MM.1S (cell line): Measurements from ENCODE around the gene SMIM22.

ENCODE experiments used
- DNase-seq: peaks from one replicate; pipeline ENCODE4 v3.0.0-alpha.2; 2015
- H2AFZ ChIP-seq: fragments of 300-600 bp; sonication (generic); 2 replicates; pipeline ENCODE4 v1.6.0; 2016; ENCODE audit warnings: antibody characterized with exemption, low read length
- H3F3A ChIP-seq: fragments of 300-600 bp; sonication (generic); 2 replicates; pipeline ENCODE4 v1.6.1; 2016; ENCODE audit warnings: mild to moderate bottlenecking, antibody characterized with exemption, low read length, moderate library complexity, mixed read lengths; ENCODE audit not compliant: insufficient read depth
- H3K27ac ChIP-seq: fragments of 300-600 bp; sonication (generic); 2 replicates; pipeline ENCODE4 v1.5.1; 2016; ENCODE audit warnings: mild to moderate bottlenecking, low read length
- H3K27me3 ChIP-seq: fragments of 300-600 bp; sonication (generic); replicated peaks from 2 replicates; pipeline ENCODE4 v1.6.0; 2016; ENCODE audit warnings: low read length; ENCODE audit not compliant: insufficient read depth
- H3K36me3 ChIP-seq: fragments of 300-600 bp; sonication (generic); replicated peaks from 2 replicates; pipeline ENCODE4 v1.6.1; 2016; ENCODE audit warnings: mild to moderate bottlenecking, low read length, mixed read lengths; ENCODE audit not compliant: insufficient read depth
- H3K4me1 ChIP-seq: fragments of 300-600 bp; sonication (generic); 2 replicates; pipeline ENCODE4 v1.6.1; 2016; ENCODE audit warnings: low read length, mixed read lengths
- H3K4me2 ChIP-seq: fragments of 300-600 bp; sonication (generic); 2 replicates; pipeline ENCODE4 v1.6.0; 2016; ENCODE audit warnings: low read depth, low read length
- H3K4me3 ChIP-seq: fragments of 300-600 bp; sonication (generic); 2 replicates; pipeline ENCODE4 v1.5.1; 2016; ENCODE audit warnings: low read length, mixed read lengths
- H3K79me2 ChIP-seq: fragments of 300-600 bp; sonication (generic); 2 replicates; pipeline ENCODE4 v1.6.1; 2016; ENCODE audit warnings: mixed run types, low read length, mixed read lengths
- H3K9ac ChIP-seq: fragments of 300-600 bp; sonication (generic); 2 replicates; pipeline ENCODE4 v1.6.1; 2016; ENCODE audit warnings: low read length, mixed read lengths
- H3K9me2 ChIP-seq: fragments of 300-600 bp; sonication (generic); replicated peaks from 2 replicates; pipeline ENCODE4 v1.6.1; 2016; ENCODE audit warnings: mild to moderate bottlenecking, low read length, mixed read lengths; ENCODE audit not compliant: insufficient read depth
- H3K9me3 ChIP-seq: fragments of 300-600 bp; sonication (generic); replicated peaks from 2 replicates; pipeline ENCODE4 v1.6.1; 2016; ENCODE audit warnings: mild to moderate bottlenecking, low read length, mixed read lengths; ENCODE audit not compliant: insufficient read depth
- H4K20me1 ChIP-seq: fragments of 300-600 bp; sonication (generic); 2 replicates; pipeline ENCODE4 v1.6.1; 2016; ENCODE audit warnings: mild to moderate bottlenecking, low read length, moderate library complexity, mixed read lengths; ENCODE audit not compliant: insufficient read depth
- CTCF ChIP-seq: fragments of 300-600 bp; sonication (generic); IDR thresholded peaks from 2 replicates; pipeline ENCODE4 v1.5.1; 2016; ENCODE audit warnings: antibody characterized with exemption, low read length, mixed read lengths
- EZH2 ChIP-seq: fragments of 300-600 bp; sonication (generic); optimal IDR thresholded peaks from 2 replicates; pipeline ENCODE3; 2017; ENCODE audit warnings: low read depth, mild to moderate bottlenecking, antibody characterized with exemption, low read length, mixed read lengths
- EZH2phosphoT487 ChIP-seq: fragments of 300-600 bp; sonication (generic); IDR thresholded peaks from 2 replicates; pipeline ENCODE4 v1.6.1; 2018; ENCODE audit warnings: antibody characterized with exemption, low read length

SMIM22 gene

GRCh38 chr16:4766875-4767628 is 28.1 kb upstream of the SMIM22 start, which contains the start of gene ZNF500:
TSS of gene ZNF500 (minus strand) at chr16:4767162. CDS start at chr16:4765978, 1,184 bp downstream.
- Histone ChIP-seq H3K9me2 (no peaks in the 10 kb centered on the region), H3K9me3 (no peaks in the 10 kb centered on the region), H3K27ac (no peak within 1 kb of the TSS; the same call in 1 of the 2 replicates), H3K36me3 (no peaks in the 10 kb centered on the region), H2AFZ (peak within 1 kb of the TSS; percentile 99), H4K20me1 (no peaks in the 10 kb centered on the region), H3K27me3 (no peaks in the 10 kb centered on the region), H3K4me2 (peak within 1 kb of the TSS; percentile 94), H3F3A (peaks cover 17% of the 10 kb centered on the region; the same call in 1 of the 2 replicates), H3K4me3 (peak within 1 kb of the TSS; percentile 99), H3K79me2 (peaks cover 19% of the 10 kb centered on the region), H3K9ac (peak within 1 kb of the TSS; percentile 93), H3K4me1 (peaks cover 10% of the 10 kb centered on the region; the same call in 1 of the 2 replicates)
- no peak for TF ChIP-seq EZH2
- no peak for TF ChIP-seq EZH2phosphoT487
- TF ChIP-seq CTCF = no peak
- peak; percentile 97 for DNase-seq

GRCh38 chr16:4767872-4768548 is 27.2 kb upstream of the SMIM22 start:
- H3K4me3 ChIP-seq = peak overlapping the region; percentile 62
- H3K9ac ChIP-seq = peak overlapping the region; percentile 10; the same call in 1 of the 2 replicates
- no peak for TF ChIP-seq EZH2
- TF ChIP-seq EZH2phosphoT487 = no peak
- TF ChIP-seq CTCF = no peak

GRCh38 chr16:4768549-4769305 is 26.4 kb upstream of the SMIM22 start:
- DNase-seq = peak; percentile 73
- Histone ChIP-seq H3F3A (peaks cover 17% of the 10 kb centered on the region; the same call in 1 of the 2 replicates), H3K9me2 (no peaks in the 10 kb centered on the region), H3K4me3 (peak overlapping the region; percentile 62), H3K79me2 (peaks cover 19% of the 10 kb centered on the region), H3K9me3 (no peaks in the 10 kb centered on the region), H3K9ac (peak overlapping the region; percentile 10; the same call in 1 of the 2 replicates), H2AFZ (peak overlapping the region; percentile 69), H3K4me2 (peak overlapping the region; percentile 94), H3K27ac (no peak overlapping the region), H4K20me1 (no peaks in the 10 kb centered on the region), H3K27me3 (no peaks in the 10 kb centered on the region), H3K36me3 (no peaks in the 10 kb centered on the region), H3K4me1 (peaks cover 10% of the 10 kb centered on the region; the same call in 1 of the 2 replicates)
- TF ChIP-seq EZH2 (no peak), CTCF (no peak), EZH2phosphoT487 (no peak)

More at GRCh38 chr16:4767872-4768548, 27.2 kb upstream of the SMIM22 start:
- Histone ChIP-seq H3K36me3 (no peaks in the 10 kb centered on the region), H3K4me1 (peaks cover 10% of the 10 kb centered on the region; the same call in 1 of the 2 replicates), H3K79me2 (peaks cover 19% of the 10 kb centered on the region), H3K9me2 (no peaks in the 10 kb centered on the region), H3K27me3 (no peaks in the 10 kb centered on the region), H3K27ac (no peak overlapping the region), H3F3A (peaks cover 17% of the 10 kb centered on the region; the same call in 1 of the 2 replicates), H2AFZ (peak overlapping the region; percentile 69), H3K9me3 (no peaks in the 10 kb centered on the region), H4K20me1 (no peaks in the 10 kb centered on the region), H3K4me2 (peak overlapping the region; percentile 94)
- peak; percentile 16 for DNase-seq
